Caco-2 (cell line): Measurements from ENCODE around the gene P2RY2. TPM values are rescaled to one million over a fixed set of nuclear protein-coding genes. Genes with fewer than 3 reads are reported as not detected.

Experiments
- BruUV-seq: library from RNA; stranded (reverse); fragments of 400-500 nt; replicated peaks from 2 replicates; lab custom pipeline; 2021; lab: Mats Ljungman, UMichigan
- CTCF ChIA-PET: fragments of 300-600 bp; sonication (Branson Sonifier 250); formaldehyde crosslinking; loops from one replicate; lab custom pipeline; 2022; ENCODE audit warnings: antibody characterized with exemption; lab: Charles Lee
- POLR2A ChIA-PET: fragments of 300-600 bp; sonication (Branson Sonifier 250); formaldehyde crosslinking; loops from one replicate; lab custom pipeline; 2022; ENCODE audit warnings: antibody characterized with exemption; lab: Charles Lee
- DNase-seq, 2 experiments: peaks; one replicate each; pipeline versions ENCODE4 v3.0.0 to v3.0.0-alpha.2; 2020 to 2022
- H3K27me3 ChIP-seq: replicated peaks from 2 replicates; pipeline ENCODE4 v1.6.0; 2011; ENCODE audit warnings: low read length; ENCODE audit not compliant: control insufficient read depth, insufficient read depth
- H3K36me3 ChIP-seq: 2 replicates; pipeline ENCODE4 v1.5.1; 2011; ENCODE audit warnings: low read length; ENCODE audit not compliant: control insufficient read depth, insufficient read depth
- H3K4me1 ChIP-seq: fragments of 250-450 bp; sonication (Bioruptor Pico); 2 replicates; pipeline ENCODE4 v1.5.1; 2020; ENCODE audit warnings: mild to moderate bottlenecking
- H3K4me3 ChIP-seq: 2 replicates; pipeline ENCODE4 v1.5.1; 2011; ENCODE audit warnings: low read depth, mild to moderate bottlenecking, control low read depth, low read length
- H3K9me3 ChIP-seq: fragments of 250-450 bp; sonication (Bioruptor Pico); 2 replicates; pipeline ENCODE4 v1.5.1; 2020; ENCODE audit warnings: mild to moderate bottlenecking, moderate library complexity
- H3K27ac Mint-ChIP-seq: one replicate; pipeline ENCODE4 v1.8.0; 2022; ENCODE audit warnings: mixed read lengths; ENCODE audit not compliant: unreplicated experiment
- H3K27me3 Mint-ChIP-seq: one replicate; pipeline ENCODE4 v1.8.0; 2022; ENCODE audit warnings: mixed read lengths; ENCODE audit not compliant: insufficient read depth, unreplicated experiment
- H3K36me3 Mint-ChIP-seq: one replicate; pipeline ENCODE4 v1.8.0; 2022; ENCODE audit warnings: mild to moderate bottlenecking, mixed read lengths; ENCODE audit not compliant: insufficient read depth, unreplicated experiment
- H3K4me1 Mint-ChIP-seq: one replicate; pipeline ENCODE4 v1.8.0; 2022; ENCODE audit warnings: low read depth, mixed read lengths; ENCODE audit not compliant: unreplicated experiment
- H3K4me3 Mint-ChIP-seq: one replicate; pipeline ENCODE4 v1.8.0; 2022; ENCODE audit warnings: mild to moderate bottlenecking, moderate library complexity, mixed read lengths; ENCODE audit not compliant: unreplicated experiment
- H3K9me3 Mint-ChIP-seq: one replicate; pipeline ENCODE4 v1.8.0; 2022; ENCODE audit warnings: mixed read lengths; ENCODE audit not compliant: unreplicated experiment
- intact Hi-C: fragments of 100-400 bp; cut with micrococcal nuclease; formaldehyde crosslinking; loops from one replicate; pipeline ENCODE4 v1.10.0; 2022; ENCODE audit not compliant: unreplicated experiment
- total RNA-seq: library from RNA; stranded (reverse); gene quantifications from 2 replicates; pipeline ENCODE4 v1.2.3, GENCODE V29; 2022
- TF ChIP-seq, protein P1 (sequence below), 2 experiments: fragments of 200-600 bp in 1 of 2; IDR thresholded peaks; 1 replicate in 1 of 2; 2 replicates in 1 of 2; pipeline versions ENCODE4 v1.5.1 to v1.8.0; 2011 to 2022; ENCODE audit warnings: antibody characterized with exemption in 1 of 2, control low read depth in 1 of 2, inconsistent platforms in 1 of 2, low read depth in 1 of 2, low read length in 1 of 2, mild to moderate bottlenecking in 1 of 2, moderate library complexity in 1 of 2; ENCODE audit not compliant: insufficient read depth in 1 of 2, severe bottlenecking in 1 of 2, unreplicated experiment in 1 of 2

Gene P2RY2
- total RNA-seq, 1 experiment from 2014 or later: 10.4 TPM

GRCh38 chr11:73199446-73199845 lies 18.6 kb upstream of the P2RY2 start:
- Histone ChIP-seq H3K4me3 (no peak overlapping the region), H3K36me3 (no peaks in the 10 kb centered on the region), H3K9me3 (no peaks in the 10 kb centered on the region), H3K4me1 (peaks cover 92% of the 10 kb centered on the region), H3K27me3 (no peaks in the 10 kb centered on the region)
- ChIA-PET CTCF (no interaction called here), POLR2A (no interaction called here)
- no TSS peak for BruUV-seq
- H3K4me3 Mint-ChIP-seq: no peak overlapping the region
- intact Hi-C loops: no loop called here
- no peaks in the 10 kb centered on the region for H3K9me3 Mint-ChIP-seq
- TF ChIP-seq, protein P1, sequence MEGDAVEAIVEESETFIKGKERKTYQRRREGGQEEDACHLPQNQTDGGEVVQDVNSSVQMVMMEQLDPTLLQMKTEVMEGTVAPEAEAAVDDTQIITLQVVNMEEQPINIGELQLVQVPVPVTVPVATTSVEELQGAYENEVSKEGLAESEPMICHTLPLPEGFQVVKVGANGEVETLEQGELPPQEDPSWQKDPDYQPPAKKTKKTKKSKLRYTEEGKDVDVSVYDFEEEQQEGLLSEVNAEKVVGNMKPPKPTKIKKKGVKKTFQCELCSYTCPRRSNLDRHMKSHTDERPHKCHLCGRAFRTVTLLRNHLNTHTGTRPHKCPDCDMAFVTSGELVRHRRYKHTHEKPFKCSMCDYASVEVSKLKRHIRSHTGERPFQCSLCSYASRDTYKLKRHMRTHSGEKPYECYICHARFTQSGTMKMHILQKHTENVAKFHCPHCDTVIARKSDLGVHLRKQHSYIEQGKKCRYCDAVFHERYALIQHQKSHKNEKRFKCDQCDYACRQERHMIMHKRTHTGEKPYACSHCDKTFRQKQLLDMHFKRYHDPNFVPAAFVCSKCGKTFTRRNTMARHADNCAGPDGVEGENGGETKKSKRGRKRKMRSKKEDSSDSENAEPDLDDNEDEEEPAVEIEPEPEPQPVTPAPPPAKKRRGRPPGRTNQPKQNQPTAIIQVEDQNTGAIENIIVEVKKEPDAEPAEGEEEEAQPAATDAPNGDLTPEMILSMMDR (IDR thresholded peaks at IDR 0.05; ENCODE audit: insufficient read depth in 1 of 2, low read depth in 1 of 2, low read length in 1 of 2, severe bottlenecking in 1 of 2, unreplicated experiment in 1 of 2): no peak
- peak in 1 of 2 experiments; percentile 14 for DNase-seq
- no peaks in the 10 kb centered on the region for H3K27me3 Mint-ChIP-seq
- H3K27ac Mint-ChIP-seq: peak overlapping the region; percentile 68
- H3K4me1 Mint-ChIP-seq: peaks cover 67% of the 10 kb centered on the region
- H3K36me3 Mint-ChIP-seq: peaks cover 14% of the 10 kb centered on the region

GRCh38 chr11:73200256-73200655 lies 17.8 kb upstream of the P2RY2 start:
- Mint-ChIP-seq H3K9me3 (no peaks in the 10 kb centered on the region), H3K27me3 (no peaks in the 10 kb centered on the region), H3K4me1 (peaks cover 72% of the 10 kb centered on the region), H3K27ac (peak overlapping the region; percentile 68), H3K4me3 (no peak overlapping the region), H3K36me3 (peaks cover 16% of the 10 kb centered on the region)
- CTCF ChIA-PET: interaction anchor here (0.5 to 1.0 kb wide), 3 partner anchors 15 to 364 kb away, joined by 3 to 6 read pairs (median 3); no protein-coding TSS in a partner anchor
- no peaks in the 10 kb centered on the region for H3K27me3 ChIP-seq
- no peaks in the 10 kb centered on the region for H3K9me3 ChIP-seq
- peaks cover 92% of the 10 kb centered on the region for H3K4me1 ChIP-seq
- no TSS peak for BruUV-seq
- POLR2A ChIA-PET: interaction anchor here (0.5 to 0.6 kb wide), 2 partner anchors 57 to 170 kb away, joined by 3 to 6 read pairs; no protein-coding TSS in a partner anchor
- intact Hi-C loops: no loop called here
- no peaks in the 10 kb centered on the region for H3K36me3 ChIP-seq
- DNase-seq: no peak
- H3K4me3 ChIP-seq: no peak overlapping the region
- TF ChIP-seq, protein P1 (IDR thresholded peaks at IDR 0.05; ENCODE audit: insufficient read depth in 1 of 2, low read depth in 1 of 2, low read length in 1 of 2, severe bottlenecking in 1 of 2, unreplicated experiment in 1 of 2): no peak

- Histone ChIP-seq H3K9me3 (no peaks in the 10 kb centered on the region), H3K36me3 (no peaks in the 10 kb centered on the region), H3K4me1 (peaks cover 92% of the 10 kb centered on the region), H3K4me3 (no peak overlapping the region), H3K27me3 (no peaks in the 10 kb centered on the region)
- POLR2A ChIA-PET: no interaction called here
- Mint-ChIP-seq H3K36me3 (peaks cover 21% of the 10 kb centered on the region), H3K4me3 (no peak overlapping the region), H3K9me3 (no peaks in the 10 kb centered on the region), H3K27me3 (no peaks in the 10 kb centered on the region), H3K4me1 (peaks cover 72% of the 10 kb centered on the region), H3K27ac (peak overlapping the region; percentile 59)
- intact Hi-C loops: no loop called here
- TF ChIP-seq, protein P1 (IDR thresholded peaks at IDR 0.05; ENCODE audit: insufficient read depth in 1 of 2, low read depth in 1 of 2, low read length in 1 of 2, severe bottlenecking in 1 of 2, unreplicated experiment in 1 of 2): no peak
- no TSS peak for BruUV-seq
- DNase-seq: peak in 1 of 2 experiments; percentile 19
- CTCF ChIA-PET: no interaction called here
Observed at GRCh38 chr11:73201249-73201648, 16.8 kb upstream of the P2RY2 start.
